SK-N-DZ (cell line): Measurements from ENCODE around the gene CREBL2. TPM values are rescaled to one million over a fixed set of nuclear protein-coding genes. Genes with fewer than 3 reads are reported as not detected.
"Not testable (repeated sequence)": the region's sequence is repeated elsewhere in the genome, so short reads cannot be mapped to it uniquely, and the experiment has no call there.

Experiments
- DNase-seq: peaks from one replicate; pipeline ENCODE4 v3.0.0-alpha.2; 2015; ENCODE audit warnings: low spot score
- polyA plus RNA-seq, 2 experiments: library from polyadenylated mRNA; depleted of rRNA; stranded (reverse); fragments of >200 nt; gene quantifications; 2 replicates each; pipeline ENCODE4 v1.2.3, GENCODE V29; 2014

CREBL2 gene, protein sequence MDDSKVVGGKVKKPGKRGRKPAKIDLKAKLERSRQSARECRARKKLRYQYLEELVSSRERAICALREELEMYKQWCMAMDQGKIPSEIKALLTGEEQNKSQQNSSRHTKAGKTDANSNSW
- polyA plus RNA-seq (2014; cell fraction: cytosol; rRNA removed), result 22.8 and 22.9 TPM in 2 replicates
- 8.3 and 9.1 TPM in 2 replicates for polyA plus RNA-seq (2014; cell fraction: nucleus; rRNA removed)

DNA sequence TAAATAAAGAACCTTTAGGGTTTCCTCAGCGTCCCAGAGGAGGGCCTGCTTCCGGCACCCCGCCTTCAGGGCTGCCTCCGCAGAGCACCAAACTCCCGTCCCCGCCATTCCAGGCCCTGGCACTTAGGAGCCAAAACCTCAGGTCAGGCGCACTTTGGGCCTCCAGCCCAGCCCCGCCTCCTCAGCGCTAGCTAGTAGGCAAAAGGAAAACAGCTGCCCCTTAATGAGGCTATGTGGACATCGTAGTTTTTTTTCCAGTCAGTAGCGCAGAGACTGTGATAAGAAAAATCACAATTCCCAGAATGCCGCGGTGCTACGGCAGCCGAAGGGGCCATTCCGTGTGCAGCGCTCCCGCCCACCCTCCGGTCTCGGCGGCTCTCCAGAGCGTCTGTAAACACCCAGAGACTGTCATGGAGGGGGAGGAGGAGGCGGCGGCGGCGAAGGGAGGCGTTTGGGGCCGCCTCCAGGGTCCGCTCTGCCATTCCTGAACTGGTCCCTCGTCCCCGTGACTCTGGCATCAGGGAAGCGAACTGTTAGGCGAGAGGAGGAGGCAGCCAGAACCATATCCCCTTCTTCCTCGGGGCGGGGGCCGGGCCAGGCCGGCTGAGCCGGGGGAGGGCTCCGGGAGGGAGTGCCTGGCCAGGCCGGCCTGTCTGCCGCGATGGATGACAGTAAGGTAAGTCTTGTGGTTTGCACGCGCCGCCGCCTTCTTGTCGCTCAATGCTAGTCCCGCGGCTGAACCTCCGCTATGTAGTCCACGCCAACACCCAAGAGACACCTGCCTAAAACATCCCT is at the start of gene CREBL2:
TSS of gene CREBL2 (plus strand) at position 365 of the 795 bp plus-strand sequence. CDS start at position 662, 297 bp downstream.
- DNase-seq, result peak; percentile 99

DNA sequence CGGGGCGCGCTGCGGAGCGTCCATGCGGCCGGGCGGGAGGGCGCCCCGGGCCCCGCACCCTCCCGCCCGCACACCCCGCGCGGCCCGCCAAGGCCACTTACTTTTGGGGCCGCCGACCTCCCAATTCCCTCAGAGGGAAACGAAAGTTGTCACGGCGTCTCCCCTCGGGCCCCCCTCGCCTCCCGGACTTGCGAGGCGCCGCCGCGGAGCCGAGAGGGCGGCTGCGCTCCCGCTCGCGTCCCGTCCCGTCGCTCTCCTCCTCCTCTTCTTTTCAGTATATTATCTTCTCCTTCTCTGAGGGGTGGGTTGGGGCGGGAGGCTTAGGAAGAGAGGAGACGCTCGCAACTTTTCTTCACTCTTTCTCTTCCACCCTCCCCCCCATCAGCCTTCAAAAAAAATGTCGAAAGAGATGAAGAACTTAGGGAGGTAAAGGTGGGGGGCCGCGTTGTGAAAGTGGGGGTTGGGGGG is 49.6 kb upstream of the CREBL2 start:
- peak; percentile 35 for DNase-seq

GRCh38 chr12:12562585-12563261 is 49.0 kb upstream of the CREBL2 start, which contains the start of gene DUSP16:
Gene DUSP16, minus strand, starts transcription at chr12:12562863. Its CDS starts 41,765 bp downstream, at chr12:12521098.
- peak; percentile 92 for DNase-seq

DNA sequence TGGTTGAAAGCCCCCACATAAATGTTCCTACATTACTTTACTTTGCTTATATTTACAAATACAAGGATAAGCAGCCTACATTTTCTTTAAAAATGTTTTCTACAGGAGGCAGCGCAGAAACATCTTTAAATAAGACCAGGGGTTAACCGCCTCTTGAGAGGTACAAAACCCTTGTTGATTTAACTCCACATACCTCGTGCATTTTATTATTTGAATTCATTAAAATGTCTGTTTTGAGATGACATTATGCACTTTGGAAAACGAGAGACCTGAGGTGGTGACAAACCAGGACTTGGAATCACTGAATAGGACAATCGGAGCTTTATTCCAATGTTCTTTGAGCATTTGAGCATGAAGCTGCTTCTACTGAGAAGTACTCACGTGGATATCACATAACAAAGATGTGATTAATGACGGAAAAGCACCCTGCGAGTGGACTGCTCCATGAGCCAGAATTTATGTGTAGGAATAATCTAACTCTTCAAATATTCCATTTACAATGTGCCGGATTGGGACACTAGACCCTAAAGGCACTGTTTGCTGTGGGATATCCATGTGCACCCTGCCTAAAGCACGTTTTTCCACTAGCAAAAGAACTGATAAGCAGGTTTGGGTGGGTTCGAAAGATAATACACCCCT is 48.3 kb upstream of the CREBL2 start:
- peak; percentile 35 for DNase-seq

DNA sequence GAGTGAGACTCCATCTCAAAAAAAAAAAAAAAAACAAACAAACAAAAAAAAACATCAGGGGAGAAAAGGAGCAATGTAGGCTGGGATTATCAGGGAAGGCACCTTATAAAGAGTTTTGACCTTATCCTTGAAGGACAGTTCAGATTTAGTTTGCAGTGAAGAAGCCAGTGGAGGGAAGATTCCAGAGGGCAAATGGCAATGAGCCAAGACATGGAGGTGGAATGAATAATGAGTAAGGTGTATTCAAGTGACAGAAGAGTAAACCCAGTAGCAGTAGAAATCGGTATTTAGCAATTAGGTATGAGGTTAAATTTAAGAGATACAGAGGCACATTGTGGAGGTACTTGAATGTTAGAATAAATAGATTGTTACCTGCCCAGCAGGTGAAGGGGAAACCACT is 46.8 kb upstream of the CREBL2 start:
- DNase-seq, result no peak

- not testable (repeated sequence) for DNase-seq
These were observed 45.7 kb upstream of the CREBL2 start for GRCh38 chr12:12565971-12566370.

- DNase-seq, result no peak
These were observed 39.0 kb upstream of the CREBL2 start for GRCh38 chr12:12572659-12573058.

DNA sequence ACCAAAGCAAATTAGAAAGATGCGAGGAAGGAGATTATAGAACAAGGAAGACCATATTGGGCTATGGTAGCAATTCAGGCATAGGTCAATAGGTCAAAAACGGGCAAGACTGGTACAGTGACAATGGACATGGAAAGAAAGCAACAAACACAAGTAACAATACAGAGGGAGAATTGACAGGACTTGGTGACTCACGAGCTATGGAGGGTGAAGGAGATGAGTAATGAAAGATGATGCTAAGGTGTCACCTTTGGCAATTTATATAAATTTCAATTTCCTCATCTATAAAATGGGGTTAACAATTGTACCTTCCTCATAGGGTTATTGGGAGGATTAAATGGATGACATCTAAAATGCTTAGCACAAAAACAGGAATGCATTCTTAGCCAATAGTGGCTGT is 33.9 kb upstream of the CREBL2 start:
- DNase-seq, result no peak

GRCh38 chr12:12580716-12581115 is 31.0 kb upstream of the CREBL2 start:
- DNase-seq, result not testable (repeated sequence)

- no peak for DNase-seq
These were observed 29.3 kb upstream of the CREBL2 start for GRCh38 chr12:12582193-12582881.

DNA sequence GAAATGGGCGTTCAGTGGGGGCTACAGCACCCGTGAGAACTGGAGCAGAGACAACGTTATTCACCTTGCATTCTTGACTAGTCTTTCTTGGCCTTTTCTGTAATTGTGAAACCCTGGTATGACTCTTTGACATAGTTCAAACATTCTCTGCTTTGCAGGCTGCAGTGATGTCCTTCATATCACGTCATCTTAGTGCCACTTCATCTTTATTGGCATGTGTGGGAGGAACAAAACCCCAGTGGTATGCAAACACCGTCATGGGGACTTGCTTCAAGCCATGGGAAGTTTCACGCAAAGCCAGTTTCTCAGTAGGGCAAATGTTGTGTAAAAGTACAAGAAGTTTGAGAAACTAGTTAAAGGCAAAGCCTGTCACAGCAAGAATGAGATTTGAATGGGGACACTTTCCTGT is 28.8 kb upstream of the CREBL2 start:
- DNase-seq, result no peak

GRCh38 chr12:12583510-12584178 is 28.0 kb upstream of the CREBL2 start:
- DNase-seq, result no peak

DNA sequence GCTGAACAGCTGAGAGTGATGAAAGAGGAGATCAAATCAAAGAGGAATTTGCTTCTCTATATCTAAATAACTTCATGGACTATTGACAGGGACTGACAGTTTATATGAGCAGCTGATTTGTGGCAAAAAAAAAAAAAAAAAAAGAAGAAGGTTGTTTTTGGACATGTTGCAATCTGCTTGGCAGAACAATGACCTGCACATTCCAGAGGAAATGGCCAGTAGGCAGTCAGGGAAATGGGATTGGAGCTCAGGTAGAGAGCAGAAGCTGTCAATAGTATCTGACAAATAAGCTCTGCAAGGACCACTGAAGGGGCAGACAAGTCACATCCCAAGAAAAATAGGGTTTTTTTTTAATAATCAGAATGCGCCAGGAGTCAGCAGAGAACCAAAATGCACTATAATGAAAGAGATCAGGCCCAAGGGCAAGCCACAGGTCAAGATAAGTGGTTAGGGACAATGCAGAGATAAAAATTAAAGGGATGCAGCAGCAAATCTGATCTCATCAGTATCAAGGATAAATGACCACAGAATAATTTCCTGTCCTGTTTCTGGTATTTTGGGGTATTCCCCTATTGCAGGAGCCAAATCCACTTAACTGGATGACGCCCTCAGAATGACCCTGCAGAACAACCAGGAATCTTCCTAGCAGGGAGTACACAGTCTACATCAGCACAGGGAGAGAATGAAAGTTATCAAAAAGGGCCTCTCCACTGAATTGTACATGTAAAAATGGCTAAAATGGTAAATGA is 26.4 kb upstream of the CREBL2 start:
- no peak for DNase-seq

- no peak for DNase-seq
These were observed 24.6 kb upstream of the CREBL2 start for GRCh38 chr12:12586879-12587675.

- no peak for DNase-seq
These were observed 23.8 kb upstream of the CREBL2 start for GRCh38 chr12:12587878-12588277.

- DNase-seq, result not testable (repeated sequence)
These were observed 23.2 kb upstream of the CREBL2 start for GRCh38 chr12:12588436-12588835.

DNA sequence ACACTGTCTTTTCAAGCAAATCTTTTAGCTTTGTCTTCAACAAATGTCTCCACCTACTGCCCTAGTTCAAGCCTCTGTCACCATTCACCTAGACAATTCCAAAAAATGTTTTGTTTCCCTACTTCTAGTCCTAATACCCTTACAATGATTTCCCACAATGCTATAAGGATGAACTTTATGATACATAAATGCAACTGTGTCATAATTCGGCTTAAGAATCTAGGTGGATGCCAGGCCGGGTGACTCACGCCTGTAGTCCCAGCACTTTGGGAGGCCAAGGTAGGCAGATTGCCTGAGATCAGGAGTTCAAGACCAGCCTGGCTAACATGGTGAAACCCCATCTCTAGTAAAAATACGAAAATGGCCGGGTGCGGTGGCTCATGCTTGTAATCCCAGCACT is 20.7 kb upstream of the CREBL2 start:
- no peak for DNase-seq

DNA sequence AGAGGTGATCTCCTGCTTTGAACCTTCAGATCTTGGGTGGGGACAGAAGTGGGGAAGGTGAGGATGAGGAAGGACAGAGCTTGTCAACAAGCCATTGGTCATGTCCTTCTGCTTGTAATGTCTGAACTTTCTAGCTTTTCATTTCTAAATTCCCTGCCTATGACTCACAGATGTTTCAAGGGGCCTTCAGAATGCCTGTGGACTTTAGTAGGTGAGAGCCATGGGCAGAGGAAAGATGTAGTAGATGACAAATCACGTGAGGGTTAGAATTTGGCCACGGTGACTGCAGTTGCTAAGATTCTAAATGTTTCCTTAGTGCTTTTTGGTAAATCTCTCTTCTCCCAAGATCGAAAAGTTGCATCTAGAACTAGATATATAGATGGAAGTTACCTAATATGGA is 18.7 kb upstream of the CREBL2 start:
- no peak for DNase-seq

GRCh38 chr12:12595929-12596328 is 15.7 kb upstream of the CREBL2 start:
- not testable (repeated sequence) for DNase-seq
